K562 (cell line): ENCODE measurements around the gene RSPO1. TPM values are rescaled to one million over a fixed set of nuclear protein-coding genes. Genes with fewer than 3 reads are reported as not detected.

Source experiments
- KLF16 ChIP-seq: IDR thresholded peaks from 2 replicates; pipeline ENCODE4 v1.6.1; 2016; ENCODE audit warnings: antibody characterized with exemption
- RAD21 ChIP-seq, 2 experiments: fragments of 250-450 bp in 1 of 2; fragments of 450-650 bp in 1 of 2; sonication (Bioruptor Pico) in 1 of 2; formaldehyde crosslinking in 1 of 2; IDR thresholded peaks in 1 of 2; conservative IDR thresholded peaks in 1 of 2; 2 replicates each; pipeline versions ENCODE4 v1.4.0 to v1.8.0; 2020 to 2022; ENCODE audit warnings: mild to moderate bottlenecking in 2 of 2, moderate library complexity in 1 of 2
- polyA plus RNA-seq, 8 experiments: library from polyadenylated mRNA; depleted of rRNA in 4 of 8; stranded (reverse) in 5 of 8; unstranded in 3 of 8; fragments of >200 nt; fragmentation: Nextera tagmentation in 2 of 8; fragmentation: Illumina TruSeq in 1 of 8; extraction: Ambion mirVana in 2 of 8; extraction: Trizol in 1 of 8; gene quantifications; 2 replicates each; pipeline versions ENCODE4 v1.2.1 to v1.2.3, GENCODE V29; 2011 to 2014; ENCODE audit warnings: inconsistent platforms in 1 of 8, missing spikeins in 1 of 8
- total RNA-seq, 7 experiments: library from RNA; depleted of rRNA in 6 of 7; stranded (reverse); fragments of >200 nt in 6 of 7; fragmentation: Illumina TruSeq in 2 of 7; extraction: Trizol in 2 of 7; gene quantifications; 2 replicates each; pipeline versions ENCODE4 v1.2.1 to v1.2.3, GENCODE V29; 2011 to 2021; ENCODE audit warnings: low replicate concordance in 1 of 7
- TF ChIP-seq, protein P1 (sequence below), 2 experiments: fragments of 450-650 bp; formaldehyde crosslinking in 1 of 2; IDR thresholded peaks; 2 replicates each; pipeline versions ENCODE4 v1.4.0 to v1.6.1; 2014 to 2020; ENCODE audit warnings: mild to moderate bottlenecking in 2 of 2, borderline replicate concordance in 1 of 2, low read depth in 1 of 2
- TF ChIP-seq, protein P2 (sequence below): fragments of 450-650 bp; IDR thresholded peaks from 2 replicates; pipeline ENCODE4 v1.6.1; 2016; ENCODE audit warnings: mild to moderate bottlenecking, moderate library complexity

Gene RSPO1
- total and polyA plus RNA-seq, 9 of the 15 experiments (the other 6 are each of a cell fraction or from before 2014, with no cell fraction given), result not detected

DNA sequence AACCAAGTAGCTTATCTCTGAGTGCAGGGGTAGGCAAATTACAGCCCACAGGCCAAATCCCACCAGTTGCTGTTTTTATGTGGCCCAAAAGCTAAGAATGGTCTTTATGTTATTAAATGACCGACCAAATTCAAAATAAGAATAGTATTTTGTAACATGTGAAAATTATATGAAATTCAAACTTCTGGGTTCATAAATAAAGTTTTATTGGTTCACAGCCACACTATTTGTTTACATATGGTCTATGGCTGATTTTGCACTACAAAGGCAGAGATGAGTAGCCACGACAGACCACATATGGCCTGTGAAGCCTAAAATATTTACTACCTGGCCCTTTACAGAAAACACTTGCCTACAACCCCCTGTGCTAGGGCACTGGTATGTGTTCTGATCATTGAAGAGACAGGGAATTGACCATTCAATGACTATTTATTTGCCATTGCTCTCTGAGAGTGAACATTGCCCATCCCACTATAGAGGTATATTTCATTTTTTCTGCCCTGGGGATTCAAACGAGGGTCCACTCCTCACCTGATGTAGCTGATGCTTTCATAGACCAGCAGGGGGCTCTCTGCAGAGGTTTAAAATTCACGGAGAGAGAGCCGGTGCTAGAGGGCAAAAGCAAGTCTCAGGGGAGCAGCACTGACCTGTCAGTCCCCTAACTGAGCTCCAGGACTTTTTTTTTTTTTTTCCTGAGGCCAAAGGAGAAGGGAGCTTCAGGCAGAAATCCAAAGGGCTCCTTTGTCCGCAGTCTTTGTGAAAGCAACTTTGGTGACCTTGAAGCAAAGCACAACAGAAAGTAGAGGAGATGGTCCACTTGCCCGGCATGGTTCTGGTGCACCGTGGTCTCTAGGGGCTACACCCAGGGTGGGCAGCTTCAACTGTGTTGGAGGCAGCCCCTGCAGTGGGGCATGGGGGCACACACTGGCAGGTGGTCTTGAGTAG lies 31.7 kb downstream of the RSPO1 start (continued):
- TF ChIP-seq, protein P1, sequence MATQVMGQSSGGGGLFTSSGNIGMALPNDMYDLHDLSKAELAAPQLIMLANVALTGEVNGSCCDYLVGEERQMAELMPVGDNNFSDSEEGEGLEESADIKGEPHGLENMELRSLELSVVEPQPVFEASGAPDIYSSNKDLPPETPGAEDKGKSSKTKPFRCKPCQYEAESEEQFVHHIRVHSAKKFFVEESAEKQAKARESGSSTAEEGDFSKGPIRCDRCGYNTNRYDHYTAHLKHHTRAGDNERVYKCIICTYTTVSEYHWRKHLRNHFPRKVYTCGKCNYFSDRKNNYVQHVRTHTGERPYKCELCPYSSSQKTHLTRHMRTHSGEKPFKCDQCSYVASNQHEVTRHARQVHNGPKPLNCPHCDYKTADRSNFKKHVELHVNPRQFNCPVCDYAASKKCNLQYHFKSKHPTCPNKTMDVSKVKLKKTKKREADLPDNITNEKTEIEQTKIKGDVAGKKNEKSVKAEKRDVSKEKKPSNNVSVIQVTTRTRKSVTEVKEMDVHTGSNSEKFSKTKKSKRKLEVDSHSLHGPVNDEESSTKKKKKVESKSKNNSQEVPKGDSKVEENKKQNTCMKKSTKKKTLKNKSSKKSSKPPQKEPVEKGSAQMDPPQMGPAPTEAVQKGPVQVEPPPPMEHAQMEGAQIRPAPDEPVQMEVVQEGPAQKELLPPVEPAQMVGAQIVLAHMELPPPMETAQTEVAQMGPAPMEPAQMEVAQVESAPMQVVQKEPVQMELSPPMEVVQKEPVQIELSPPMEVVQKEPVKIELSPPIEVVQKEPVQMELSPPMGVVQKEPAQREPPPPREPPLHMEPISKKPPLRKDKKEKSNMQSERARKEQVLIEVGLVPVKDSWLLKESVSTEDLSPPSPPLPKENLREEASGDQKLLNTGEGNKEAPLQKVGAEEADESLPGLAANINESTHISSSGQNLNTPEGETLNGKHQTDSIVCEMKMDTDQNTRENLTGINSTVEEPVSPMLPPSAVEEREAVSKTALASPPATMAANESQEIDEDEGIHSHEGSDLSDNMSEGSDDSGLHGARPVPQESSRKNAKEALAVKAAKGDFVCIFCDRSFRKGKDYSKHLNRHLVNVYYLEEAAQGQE (IDR thresholded peaks at IDR 0.05; ENCODE audit: borderline replicate concordance), result peak; percentile 33; the same call in 1 of the 2 replicates
- TF ChIP-seq, protein P1 (CRISPR knock-in tag; IDR thresholded peaks at IDR 0.05; ENCODE audit: low read depth), result no peak
- peak; percentile 45 for TF ChIP-seq KLF16
- TF ChIP-seq, protein P2, sequence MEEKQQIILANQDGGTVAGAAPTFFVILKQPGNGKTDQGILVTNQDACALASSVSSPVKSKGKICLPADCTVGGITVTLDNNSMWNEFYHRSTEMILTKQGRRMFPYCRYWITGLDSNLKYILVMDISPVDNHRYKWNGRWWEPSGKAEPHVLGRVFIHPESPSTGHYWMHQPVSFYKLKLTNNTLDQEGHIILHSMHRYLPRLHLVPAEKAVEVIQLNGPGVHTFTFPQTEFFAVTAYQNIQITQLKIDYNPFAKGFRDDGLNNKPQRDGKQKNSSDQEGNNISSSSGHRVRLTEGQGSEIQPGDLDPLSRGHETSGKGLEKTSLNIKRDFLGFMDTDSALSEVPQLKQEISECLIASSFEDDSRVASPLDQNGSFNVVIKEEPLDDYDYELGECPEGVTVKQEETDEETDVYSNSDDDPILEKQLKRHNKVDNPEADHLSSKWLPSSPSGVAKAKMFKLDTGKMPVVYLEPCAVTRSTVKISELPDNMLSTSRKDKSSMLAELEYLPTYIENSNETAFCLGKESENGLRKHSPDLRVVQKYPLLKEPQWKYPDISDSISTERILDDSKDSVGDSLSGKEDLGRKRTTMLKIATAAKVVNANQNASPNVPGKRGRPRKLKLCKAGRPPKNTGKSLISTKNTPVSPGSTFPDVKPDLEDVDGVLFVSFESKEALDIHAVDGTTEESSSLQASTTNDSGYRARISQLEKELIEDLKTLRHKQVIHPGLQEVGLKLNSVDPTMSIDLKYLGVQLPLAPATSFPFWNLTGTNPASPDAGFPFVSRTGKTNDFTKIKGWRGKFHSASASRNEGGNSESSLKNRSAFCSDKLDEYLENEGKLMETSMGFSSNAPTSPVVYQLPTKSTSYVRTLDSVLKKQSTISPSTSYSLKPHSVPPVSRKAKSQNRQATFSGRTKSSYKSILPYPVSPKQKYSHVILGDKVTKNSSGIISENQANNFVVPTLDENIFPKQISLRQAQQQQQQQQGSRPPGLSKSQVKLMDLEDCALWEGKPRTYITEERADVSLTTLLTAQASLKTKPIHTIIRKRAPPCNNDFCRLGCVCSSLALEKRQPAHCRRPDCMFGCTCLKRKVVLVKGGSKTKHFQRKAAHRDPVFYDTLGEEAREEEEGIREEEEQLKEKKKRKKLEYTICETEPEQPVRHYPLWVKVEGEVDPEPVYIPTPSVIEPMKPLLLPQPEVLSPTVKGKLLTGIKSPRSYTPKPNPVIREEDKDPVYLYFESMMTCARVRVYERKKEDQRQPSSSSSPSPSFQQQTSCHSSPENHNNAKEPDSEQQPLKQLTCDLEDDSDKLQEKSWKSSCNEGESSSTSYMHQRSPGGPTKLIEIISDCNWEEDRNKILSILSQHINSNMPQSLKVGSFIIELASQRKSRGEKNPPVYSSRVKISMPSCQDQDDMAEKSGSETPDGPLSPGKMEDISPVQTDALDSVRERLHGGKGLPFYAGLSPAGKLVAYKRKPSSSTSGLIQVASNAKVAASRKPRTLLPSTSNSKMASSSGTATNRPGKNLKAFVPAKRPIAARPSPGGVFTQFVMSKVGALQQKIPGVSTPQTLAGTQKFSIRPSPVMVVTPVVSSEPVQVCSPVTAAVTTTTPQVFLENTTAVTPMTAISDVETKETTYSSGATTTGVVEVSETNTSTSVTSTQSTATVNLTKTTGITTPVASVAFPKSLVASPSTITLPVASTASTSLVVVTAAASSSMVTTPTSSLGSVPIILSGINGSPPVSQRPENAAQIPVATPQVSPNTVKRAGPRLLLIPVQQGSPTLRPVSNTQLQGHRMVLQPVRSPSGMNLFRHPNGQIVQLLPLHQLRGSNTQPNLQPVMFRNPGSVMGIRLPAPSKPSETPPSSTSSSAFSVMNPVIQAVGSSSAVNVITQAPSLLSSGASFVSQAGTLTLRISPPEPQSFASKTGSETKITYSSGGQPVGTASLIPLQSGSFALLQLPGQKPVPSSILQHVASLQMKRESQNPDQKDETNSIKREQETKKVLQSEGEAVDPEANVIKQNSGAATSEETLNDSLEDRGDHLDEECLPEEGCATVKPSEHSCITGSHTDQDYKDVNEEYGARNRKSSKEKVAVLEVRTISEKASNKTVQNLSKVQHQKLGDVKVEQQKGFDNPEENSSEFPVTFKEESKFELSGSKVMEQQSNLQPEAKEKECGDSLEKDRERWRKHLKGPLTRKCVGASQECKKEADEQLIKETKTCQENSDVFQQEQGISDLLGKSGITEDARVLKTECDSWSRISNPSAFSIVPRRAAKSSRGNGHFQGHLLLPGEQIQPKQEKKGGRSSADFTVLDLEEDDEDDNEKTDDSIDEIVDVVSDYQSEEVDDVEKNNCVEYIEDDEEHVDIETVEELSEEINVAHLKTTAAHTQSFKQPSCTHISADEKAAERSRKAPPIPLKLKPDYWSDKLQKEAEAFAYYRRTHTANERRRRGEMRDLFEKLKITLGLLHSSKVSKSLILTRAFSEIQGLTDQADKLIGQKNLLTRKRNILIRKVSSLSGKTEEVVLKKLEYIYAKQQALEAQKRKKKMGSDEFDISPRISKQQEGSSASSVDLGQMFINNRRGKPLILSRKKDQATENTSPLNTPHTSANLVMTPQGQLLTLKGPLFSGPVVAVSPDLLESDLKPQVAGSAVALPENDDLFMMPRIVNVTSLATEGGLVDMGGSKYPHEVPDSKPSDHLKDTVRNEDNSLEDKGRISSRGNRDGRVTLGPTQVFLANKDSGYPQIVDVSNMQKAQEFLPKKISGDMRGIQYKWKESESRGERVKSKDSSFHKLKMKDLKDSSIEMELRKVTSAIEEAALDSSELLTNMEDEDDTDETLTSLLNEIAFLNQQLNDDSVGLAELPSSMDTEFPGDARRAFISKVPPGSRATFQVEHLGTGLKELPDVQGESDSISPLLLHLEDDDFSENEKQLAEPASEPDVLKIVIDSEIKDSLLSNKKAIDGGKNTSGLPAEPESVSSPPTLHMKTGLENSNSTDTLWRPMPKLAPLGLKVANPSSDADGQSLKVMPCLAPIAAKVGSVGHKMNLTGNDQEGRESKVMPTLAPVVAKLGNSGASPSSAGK, result 0 out of 2 replicates have a peak, but pooled peaks have one; percentile 8
- TF ChIP-seq RAD21 (CRISPR knock-in tag; conservative IDR thresholded peaks at IDR 0.05 in 1 of 2, IDR thresholded peaks at IDR 0.05 in 1 of 2), result peak; percentile 42 to 55
